Middle frontal gyrus (tissue), 1 donor: ENCODE data around the gene CISD3.

Experiments used
- DNase-seq: peaks from one replicate; pipeline ENCODE4 v3.0.0-alpha.2; 2015; ENCODE audit warnings: low spot score; ENCODE audit errors: extremely low spot score

The CISD3 gene

DNA sequence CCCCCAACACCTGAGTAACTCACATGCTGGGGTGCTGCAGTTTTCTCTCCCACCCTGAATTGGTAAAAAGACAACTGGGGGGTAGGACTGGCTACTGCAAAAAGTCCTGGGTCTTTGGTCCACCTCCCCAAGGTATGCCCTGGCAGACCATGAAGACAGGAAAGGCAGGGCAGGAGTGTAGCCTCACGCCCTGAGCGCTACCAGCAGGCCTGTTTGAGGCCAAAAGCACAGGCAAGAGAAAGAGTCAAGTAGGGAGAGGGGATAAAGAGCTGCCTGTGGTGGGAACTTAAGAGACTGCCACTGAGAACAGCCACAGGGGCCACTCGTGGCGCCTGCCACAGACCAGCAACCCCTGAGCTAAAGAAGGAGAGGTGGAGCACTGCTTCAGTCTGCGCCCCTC is 36.2 kb downstream of the CISD3 start:
- no peak for DNase-seq

DNA sequence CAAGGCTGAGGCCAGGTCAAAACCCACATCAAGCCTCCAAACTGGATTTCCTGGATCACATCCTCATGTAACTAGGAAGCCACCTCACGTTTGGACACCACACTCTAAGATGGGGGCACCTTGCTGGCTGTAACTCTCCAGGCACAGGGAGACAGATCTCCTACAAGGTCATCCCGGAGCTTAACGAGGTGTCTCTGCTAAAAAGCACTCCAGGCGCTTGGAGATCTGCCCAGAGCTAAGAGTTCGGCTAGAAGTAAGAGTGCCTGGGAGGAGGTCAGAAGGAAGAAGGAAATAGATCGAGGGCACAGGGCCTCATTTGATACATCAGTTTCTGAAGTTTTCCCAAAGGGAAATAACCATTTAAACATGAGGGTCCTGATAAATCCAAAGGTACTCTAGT is 38.3 kb downstream of the CISD3 start:
- no peak for DNase-seq

DNA sequence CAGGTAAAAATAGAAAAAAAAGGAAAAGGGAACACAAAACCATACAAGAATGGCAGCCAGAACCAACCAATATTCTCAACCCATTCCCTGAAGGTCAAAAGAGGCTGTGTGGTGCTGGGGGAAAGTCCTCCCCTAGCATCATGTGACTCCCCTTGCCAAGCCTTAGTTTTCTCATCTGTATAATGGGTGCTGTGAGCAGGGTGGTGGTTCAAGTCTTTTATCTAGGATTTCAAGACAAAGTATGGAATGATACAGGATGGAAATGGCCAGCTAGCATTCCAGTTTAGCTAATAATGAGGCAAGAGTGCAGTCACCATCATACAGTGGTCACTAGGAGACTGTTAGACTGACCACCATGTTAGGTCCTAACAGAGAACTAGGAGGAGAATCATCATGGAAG is 43.1 kb downstream of the CISD3 start:
- no peak for DNase-seq

DNA sequence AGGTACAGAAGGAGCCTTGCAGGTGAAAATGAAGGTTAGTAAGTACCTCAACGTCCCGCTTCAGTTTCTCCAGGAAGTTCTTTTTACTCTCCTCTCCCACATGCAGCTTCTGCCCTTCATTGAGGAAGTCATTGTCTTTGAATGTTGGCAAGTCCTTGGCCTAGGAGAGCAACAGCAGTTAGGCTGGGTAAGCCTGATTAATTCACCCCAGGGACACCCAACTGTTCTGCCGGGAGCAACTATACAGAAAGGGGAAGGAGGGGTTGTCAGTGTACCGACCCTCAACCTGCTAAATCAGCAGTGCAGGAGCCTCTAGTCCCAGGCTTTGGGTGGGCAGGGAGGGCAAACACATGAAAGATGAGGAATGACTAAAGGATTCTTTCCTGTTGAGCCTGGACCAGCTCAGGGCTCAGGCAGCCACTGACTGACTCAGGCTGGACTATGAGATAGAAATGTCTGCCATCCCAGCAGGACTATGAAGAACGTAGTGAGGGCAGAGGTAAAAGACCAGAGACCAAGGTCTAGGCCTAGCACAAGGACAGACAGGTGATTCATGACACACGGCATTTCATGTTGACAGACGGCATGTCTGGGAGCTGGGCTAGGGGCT is 47.6 kb downstream of the CISD3 start:
- DNase-seq = no peak

- no peak for DNase-seq
Measured at GRCh38 chr17:38779965-38780752, 50.0 kb downstream of the CISD3 start.

GRCh38 chr17:38783227-38783626 is 53.1 kb downstream of the CISD3 start:
- DNase-seq = no peak
